22Rv1 (cell line): ENCODE measurements around the gene CCDC183.

Source experiments
- ZFX ChIP-seq: fragments of 450-650 bp; IDR thresholded peaks from 2 replicates; pipeline ENCODE4 v1.6.1; 2017; ENCODE audit warnings: antibody characterized with exemption, borderline replicate concordance
- TF ChIP-seq, protein P1 (sequence below): fragments of 450-650 bp; IDR thresholded peaks from 2 replicates; pipeline ENCODE4 v1.5.1; 2017; ENCODE audit warnings: mild to moderate bottlenecking

DNA sequence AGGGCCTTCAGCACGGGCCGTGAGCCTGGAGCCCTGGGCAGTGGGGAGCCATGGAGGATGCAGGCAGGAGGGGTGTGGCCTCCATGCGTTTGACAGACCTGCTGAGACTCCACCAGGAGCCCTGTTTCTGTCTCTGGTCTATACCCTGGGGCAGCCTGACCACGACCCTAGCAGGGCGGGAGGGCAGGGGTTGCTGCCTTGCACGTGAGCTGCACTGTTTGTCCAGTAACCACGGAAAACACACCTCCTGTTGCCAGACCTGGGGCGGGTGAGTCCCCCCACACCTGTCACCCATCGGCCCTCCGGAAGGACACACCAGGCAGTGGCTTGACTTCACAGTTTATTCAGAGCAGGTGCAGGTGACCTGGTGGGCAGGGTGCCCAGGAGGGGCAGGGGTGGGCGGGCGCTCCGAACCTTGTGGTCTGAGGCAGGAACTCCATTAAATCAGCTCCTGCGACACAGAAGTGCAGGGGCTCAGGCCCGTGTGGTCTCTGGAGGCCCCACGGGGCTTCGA is 42.0 kb upstream of the CCDC183 start:
- TF ChIP-seq, protein P1, sequence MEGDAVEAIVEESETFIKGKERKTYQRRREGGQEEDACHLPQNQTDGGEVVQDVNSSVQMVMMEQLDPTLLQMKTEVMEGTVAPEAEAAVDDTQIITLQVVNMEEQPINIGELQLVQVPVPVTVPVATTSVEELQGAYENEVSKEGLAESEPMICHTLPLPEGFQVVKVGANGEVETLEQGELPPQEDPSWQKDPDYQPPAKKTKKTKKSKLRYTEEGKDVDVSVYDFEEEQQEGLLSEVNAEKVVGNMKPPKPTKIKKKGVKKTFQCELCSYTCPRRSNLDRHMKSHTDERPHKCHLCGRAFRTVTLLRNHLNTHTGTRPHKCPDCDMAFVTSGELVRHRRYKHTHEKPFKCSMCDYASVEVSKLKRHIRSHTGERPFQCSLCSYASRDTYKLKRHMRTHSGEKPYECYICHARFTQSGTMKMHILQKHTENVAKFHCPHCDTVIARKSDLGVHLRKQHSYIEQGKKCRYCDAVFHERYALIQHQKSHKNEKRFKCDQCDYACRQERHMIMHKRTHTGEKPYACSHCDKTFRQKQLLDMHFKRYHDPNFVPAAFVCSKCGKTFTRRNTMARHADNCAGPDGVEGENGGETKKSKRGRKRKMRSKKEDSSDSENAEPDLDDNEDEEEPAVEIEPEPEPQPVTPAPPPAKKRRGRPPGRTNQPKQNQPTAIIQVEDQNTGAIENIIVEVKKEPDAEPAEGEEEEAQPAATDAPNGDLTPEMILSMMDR, result no peak
- no peak for TF ChIP-seq ZFX
